PC-9 (cell line): Measurements from ENCODE around the gene ABLIM1. TPM values are rescaled to one million over a fixed set of nuclear protein-coding genes. Genes with fewer than 3 reads are reported as not detected.

ENCODE experiments used
- BruUV-seq: library from RNA; stranded (reverse); fragments of 400-500 nt; replicated peaks from 2 replicates; lab custom pipeline; 2021; lab: Mats Ljungman, UMichigan
- CTCF ChIA-PET: fragments of 300-600 bp; sonication (Branson Sonifier 250); formaldehyde crosslinking; loops from one replicate; lab custom pipeline; 2022; ENCODE audit warnings: antibody characterized with exemption; lab: Charles Lee
- POLR2A ChIA-PET: fragments of 300-600 bp; sonication (Branson Sonifier 250); formaldehyde crosslinking; loops from one replicate; lab custom pipeline; 2022; ENCODE audit warnings: antibody characterized with exemption; ENCODE audit not compliant: unreplicated experiment; lab: Charles Lee
- DNase-seq, 2 experiments: peaks; one replicate each; pipeline versions ENCODE4 v3.0.0 to v3.0.0-alpha.2; 2015 to 2022; ENCODE audit warnings: mixed read lengths in 1 of 2
- H2AFZ ChIP-seq: fragments of 200-600 bp; sonication (generic); 2 replicates; pipeline ENCODE4 v1.8.1; 2017; ENCODE audit warnings: antibody characterized with exemption
- H3F3A ChIP-seq: fragments of 200-600 bp; sonication (generic); 2 replicates; pipeline ENCODE4 v1.8.1; 2017; ENCODE audit warnings: antibody characterized with exemption, mild to moderate bottlenecking, low read depth; ENCODE audit not compliant: insufficient read depth
- H3K27ac ChIP-seq: fragments of 200-600 bp; sonication (generic); 2 replicates; pipeline ENCODE4 v1.6.1; 2016; ENCODE audit warnings: mixed run types
- H3K27me3 ChIP-seq: fragments of 200-600 bp; sonication (generic); 2 replicates; pipeline ENCODE4 v1.6.1; 2016; ENCODE audit warnings: low read depth, mixed run types; ENCODE audit not compliant: insufficient read depth
- H3K36me3 ChIP-seq: fragments of 200-600 bp; sonication (generic); 2 replicates; pipeline ENCODE4 v1.6.1; 2016; ENCODE audit warnings: low read depth, mixed run types
- H3K4me1 ChIP-seq: fragments of 200-600 bp; sonication (generic); replicated peaks from 2 replicates; pipeline ENCODE4 v1.6.1; 2016; ENCODE audit warnings: mixed run types; ENCODE audit not compliant: insufficient read depth
- H3K4me2 ChIP-seq: fragments of 200-600 bp; sonication (generic); 2 replicates; pipeline ENCODE4 v1.6.1; 2017; ENCODE audit warnings: mixed run types
- H3K4me3 ChIP-seq: fragments of 200-600 bp; sonication (generic); 2 replicates; pipeline ENCODE4 v1.6.1; 2016; ENCODE audit warnings: mixed run types
- H3K79me2 ChIP-seq: fragments of 200-600 bp; sonication (generic); 2 replicates; pipeline ENCODE4 v1.6.1; 2017; ENCODE audit warnings: low read depth, mixed run types
- H3K9me2 ChIP-seq: fragments of 200-600 bp; sonication (generic); 2 replicates; pipeline ENCODE4 v1.8.1; 2017; ENCODE audit warnings: mild to moderate bottlenecking; ENCODE audit not compliant: insufficient read depth
- H3K9me3 ChIP-seq: fragments of 200-600 bp; sonication (generic); 2 replicates; pipeline ENCODE4 v1.8.1; 2016; ENCODE audit warnings: low read depth; ENCODE audit not compliant: insufficient read depth
- H4K20me1 ChIP-seq: fragments of 200-600 bp; sonication (generic); 2 replicates; pipeline ENCODE4 v1.8.1; 2017; ENCODE audit not compliant: insufficient read depth
- CTCF ChIP-seq: fragments of 200-600 bp; sonication (generic); conservative IDR thresholded peaks from 2 replicates; pipeline ENCODE4 v1.6.1; 2017; ENCODE audit warnings: mixed run types, antibody characterized with exemption, mild to moderate bottlenecking, moderate library complexity
- EZH2 ChIP-seq: fragments of 200-600 bp; sonication (generic); IDR thresholded peaks from 2 replicates; pipeline ENCODE4 v1.8.0; 2017; ENCODE audit warnings: antibody characterized with exemption, low read depth
- intact Hi-C: fragments of 100-400 bp; cut with micrococcal nuclease; formaldehyde crosslinking; loops from one replicate; pipeline ENCODE4 v1.10.0; 2022; ENCODE audit not compliant: unreplicated experiment
- total RNA-seq: library from RNA; stranded (reverse); gene quantifications from 2 replicates; pipeline ENCODE4 v1.2.3, GENCODE V29; 2021

ABLIM1 gene
- total RNA-seq, 1 experiment from 2014 or later: 68.7 TPM

GRCh38 chr10:114482480-114483304 is 175.4 kb downstream of the ABLIM1 start:
- no peak overlapping the region for H2AFZ ChIP-seq
- intact Hi-C loops: no loop called here
- TF ChIP-seq CTCF (no peak), EZH2 (no peak)
- H3K27ac ChIP-seq: no peak overlapping the region
- no TSS peak for BruUV-seq
- ChIA-PET CTCF (interaction anchor here (0.6 kb wide), 1 partner anchor 360 kb away, joined by 3 read pairs; no protein-coding TSS in a partner anchor), POLR2A (no interaction called here)
- H3K9me2 ChIP-seq: no peaks in the 10 kb centered on the region
- no peak for DNase-seq
- H3K4me2 ChIP-seq: no peak overlapping the region
- H3K36me3 ChIP-seq: no peaks in the 10 kb centered on the region; the same call in 1 of the 2 replicates
- no peaks in the 10 kb centered on the region for H3F3A ChIP-seq
- H3K9me3 ChIP-seq: no peaks in the 10 kb centered on the region
- H3K27me3 ChIP-seq: no peaks in the 10 kb centered on the region
- no peak overlapping the region for H3K4me3 ChIP-seq
- H3K4me1 ChIP-seq: peaks cover 3% of the 10 kb centered on the region
- no peaks in the 10 kb centered on the region for H4K20me1 ChIP-seq
- H3K79me2 ChIP-seq: no peaks in the 10 kb centered on the region

DNA sequence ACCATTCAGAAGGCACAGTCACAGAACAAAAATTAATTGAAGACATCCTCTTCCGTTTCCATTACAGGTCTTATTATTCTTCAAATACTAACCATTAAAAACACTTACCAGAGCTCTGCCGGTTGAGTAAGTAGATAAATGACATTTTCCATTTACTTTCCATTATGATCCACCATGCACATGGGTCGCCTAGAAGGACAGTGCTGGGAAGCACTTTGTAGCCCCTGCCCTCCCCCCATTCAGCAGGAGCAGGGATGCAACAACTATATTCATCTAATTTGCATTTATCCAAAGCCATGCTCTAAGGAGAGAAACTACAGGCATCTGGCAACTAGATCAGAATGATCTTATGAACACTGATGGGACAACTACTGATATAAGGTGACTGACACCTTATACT is 177.0 kb downstream of the ABLIM1 start:
- H3K79me2 ChIP-seq: no peaks in the 10 kb centered on the region
- no peaks in the 10 kb centered on the region for H3K36me3 ChIP-seq
- H4K20me1 ChIP-seq: no peaks in the 10 kb centered on the region
- ChIA-PET POLR2A (no interaction called here), CTCF (interaction anchor here (0.6 kb wide), 1 partner anchor 249 kb away, joined by 4 read pairs; no protein-coding TSS in a partner anchor)
- H3F3A ChIP-seq: no peaks in the 10 kb centered on the region
- H3K4me2 ChIP-seq: no peak overlapping the region
- H3K27ac ChIP-seq: no peak overlapping the region
- BruUV-seq: no TSS peak
- H3K9me2 ChIP-seq: no peaks in the 10 kb centered on the region
- H3K9me3 ChIP-seq: no peaks in the 10 kb centered on the region
- intact Hi-C loops: no loop called here
- DNase-seq: no peak
- no peak overlapping the region for H3K4me3 ChIP-seq
- TF ChIP-seq EZH2: no peak
- no peak for TF ChIP-seq CTCF
- no peak overlapping the region for H2AFZ ChIP-seq
- no peaks in the 10 kb centered on the region for H3K27me3 ChIP-seq
- H3K4me1 ChIP-seq: no peaks in the 10 kb centered on the region

DNA sequence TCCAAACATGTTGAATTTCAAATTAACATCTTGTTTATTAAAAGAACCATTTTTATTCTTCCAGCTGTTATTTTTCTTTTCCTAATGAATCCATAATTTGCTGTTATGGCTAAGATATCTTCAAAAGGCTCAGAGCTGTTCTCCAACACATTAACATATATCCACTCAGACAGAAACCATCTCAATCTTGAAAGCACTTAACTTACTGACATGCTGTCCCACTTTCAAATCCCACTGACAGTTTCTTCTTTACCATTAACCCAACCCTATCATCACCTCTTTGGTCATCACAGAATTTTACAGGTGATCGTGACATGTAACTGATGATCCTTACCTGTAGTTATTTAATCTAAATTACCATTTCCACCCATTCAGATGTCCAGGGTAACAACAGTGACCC is 178.2 kb downstream of the ABLIM1 start:
- Histone ChIP-seq H4K20me1 (no peaks in the 10 kb centered on the region), H3K79me2 (no peaks in the 10 kb centered on the region), H3K4me1 (no peaks in the 10 kb centered on the region), H2AFZ (no peak overlapping the region), H3K4me2 (no peak overlapping the region), H3K27ac (no peak overlapping the region), H3K4me3 (no peak overlapping the region), H3K27me3 (no peaks in the 10 kb centered on the region), H3K9me2 (no peaks in the 10 kb centered on the region), H3K36me3 (no peaks in the 10 kb centered on the region), H3F3A (no peaks in the 10 kb centered on the region), H3K9me3 (no peaks in the 10 kb centered on the region)
- intact Hi-C loops: loop anchor here (10.0 kb wide), 1 partner anchor 645 kb away; no protein-coding TSS in a partner anchor
- no peak for DNase-seq
- BruUV-seq: no TSS peak
- ChIA-PET CTCF (no interaction called here), POLR2A (no interaction called here)
- TF ChIP-seq EZH2: no peak
- no peak for TF ChIP-seq CTCF
